RCC 7860 (cell line): ENCODE data around the gene LRRC53.
A peak's percentile ranks its signal among the peaks of the same experiment; 100 is the strongest.

Experiments
- DNase-seq: peaks from one replicate; pipeline ENCODE4 v3.0.0-alpha.2; 2015; ENCODE audit warnings: low spot score
- FAIRE-seq: peaks from 2 replicates; lab custom pipeline; 2012; peaks lifted over from hg19 to GRCh38; lab: Jason Lieb, UNC

The LRRC53 gene

GRCh38 chr1:74498901-74499300 is 13.5 kb downstream of the LRRC53 start:
- FAIRE-seq = no peak
- no peak for DNase-seq

GRCh38 chr1:74496669-74497068 is 15.7 kb downstream of the LRRC53 start:
- FAIRE-seq = no peak
- no peak for DNase-seq

GRCh38 chr1:74486036-74486435 is 26.4 kb downstream of the LRRC53 start:
- FAIRE-seq = no peak
- DNase-seq = no peak

GRCh38 chr1:74485622-74486021 is 26.8 kb downstream of the LRRC53 start:
- FAIRE-seq (no peak), DNase-seq (no peak)

GRCh38 chr1:74481607-74482006 is 30.8 kb downstream of the LRRC53 start:
- DNase-seq (no peak), FAIRE-seq (no peak)

- DNase-seq = no peak
- no peak for FAIRE-seq
These were observed 32.3 kb downstream of the LRRC53 start for GRCh38 chr1:74480068-74480467.

- DNase-seq = no peak
- FAIRE-seq = no peak
These were observed 33.4 kb downstream of the LRRC53 start for GRCh38 chr1:74478979-74479378.

GRCh38 chr1:74474585-74474984 is 37.8 kb downstream of the LRRC53 start:
- DNase-seq (no peak), FAIRE-seq (no peak)

- no peak for FAIRE-seq
- DNase-seq = no peak
These were observed 40.9 kb downstream of the LRRC53 start for GRCh38 chr1:74471470-74471869.

- DNase-seq = no peak
- FAIRE-seq = no peak
These were observed 41.5 kb downstream of the LRRC53 start for GRCh38 chr1:74470936-74471335.

- FAIRE-seq (no peak), DNase-seq (no peak)
These were observed 42.2 kb downstream of the LRRC53 start for GRCh38 chr1:74470251-74470650.

- peak; percentile 34 for DNase-seq
- FAIRE-seq = peak; percentile 81
These were observed 43.3 kb downstream of the LRRC53 start for GRCh38 chr1:74468982-74469603.

GRCh38 chr1:74467786-74468377 is 44.5 kb downstream of the LRRC53 start:
- DNase-seq = no peak
- no peak for FAIRE-seq

GRCh38 chr1:74465193-74465681 is 47.2 kb downstream of the LRRC53 start:
- DNase-seq = no peak
- no peak for FAIRE-seq

GRCh38 chr1:74464037-74464436 is 48.4 kb downstream of the LRRC53 start:
- DNase-seq (no peak), FAIRE-seq (no peak)

GRCh38 chr1:74463333-74463988 is 49.0 kb downstream of the LRRC53 start:
- FAIRE-seq = no peak
- DNase-seq = no peak

GRCh38 chr1:74457253-74457652 is 55.2 kb downstream of the LRRC53 start:
- DNase-seq (no peak), FAIRE-seq (no peak)

GRCh38 chr1:74455390-74455789 is 57.0 kb downstream of the LRRC53 start:
- no peak for FAIRE-seq
- DNase-seq = no peak

GRCh38 chr1:74453277-74453676 is 59.1 kb downstream of the LRRC53 start:
- DNase-seq = no peak
- no peak for FAIRE-seq

GRCh38 chr1:74452035-74452434 is 60.4 kb downstream of the LRRC53 start:
- no peak for FAIRE-seq
- no peak for DNase-seq

GRCh38 chr1:74437035-74437434 is 75.4 kb downstream of the LRRC53 start:
- no peak for DNase-seq
- no peak for FAIRE-seq

GRCh38 chr1:74436078-74436477 is 76.3 kb downstream of the LRRC53 start:
- FAIRE-seq = no peak

More at GRCh38 chr1:74436078-74436477, 76.3 kb downstream of the LRRC53 start:
- DNase-seq = no peak
